PC-3 (cell line): ENCODE results near the gene CEACAM20.
"Not testable (repeated sequence)": the region's sequence is repeated elsewhere in the genome, so short reads cannot be mapped to it uniquely, and the experiment has no call there.

Source experiments
- EZH2 ChIP-seq: fragments of 300-600 bp; sonication (generic); IDR thresholded peaks from one replicate; pipeline ENCODE4 v1.6.1; 2017; ENCODE audit warnings: antibody characterized with exemption, mild to moderate bottlenecking, low read length; ENCODE audit not compliant: unreplicated experiment
- EZH2phosphoT487 ChIP-seq: fragments of 300-600 bp; sonication (generic); IDR thresholded peaks from 2 replicates; pipeline ENCODE4 v1.6.1; 2018; ENCODE audit warnings: mild to moderate bottlenecking, antibody characterized with exemption, low read length, borderline replicate concordance
- TF ChIP-seq, protein P1 (sequence below): fragments of 300-600 bp; sonication (generic); conservative IDR thresholded peaks from 2 replicates; pipeline ENCODE4 v1.5.1; 2017; ENCODE audit warnings: antibody characterized with exemption, low read depth, mild to moderate bottlenecking, low read length

DNA sequence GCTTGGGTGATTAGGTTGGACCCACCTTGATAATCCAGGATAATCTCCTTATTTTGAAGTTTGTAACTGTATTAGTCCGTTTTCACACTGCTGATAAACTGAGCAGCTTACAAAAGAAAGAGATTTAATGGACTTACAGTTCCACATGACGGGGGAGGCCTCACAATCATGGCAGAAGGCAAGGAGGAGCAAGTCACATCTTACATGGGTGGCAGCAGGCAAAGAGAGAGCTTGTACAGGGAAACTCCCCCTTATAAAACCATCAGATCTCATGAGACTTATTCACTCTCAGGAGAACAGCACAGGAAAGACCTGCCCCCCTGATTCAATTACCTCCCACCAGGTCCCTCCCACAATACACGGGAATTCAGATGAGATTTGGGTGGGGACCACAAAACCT is 5.9 kb upstream of the CEACAM20 start:
- TF ChIP-seq, protein P1, sequence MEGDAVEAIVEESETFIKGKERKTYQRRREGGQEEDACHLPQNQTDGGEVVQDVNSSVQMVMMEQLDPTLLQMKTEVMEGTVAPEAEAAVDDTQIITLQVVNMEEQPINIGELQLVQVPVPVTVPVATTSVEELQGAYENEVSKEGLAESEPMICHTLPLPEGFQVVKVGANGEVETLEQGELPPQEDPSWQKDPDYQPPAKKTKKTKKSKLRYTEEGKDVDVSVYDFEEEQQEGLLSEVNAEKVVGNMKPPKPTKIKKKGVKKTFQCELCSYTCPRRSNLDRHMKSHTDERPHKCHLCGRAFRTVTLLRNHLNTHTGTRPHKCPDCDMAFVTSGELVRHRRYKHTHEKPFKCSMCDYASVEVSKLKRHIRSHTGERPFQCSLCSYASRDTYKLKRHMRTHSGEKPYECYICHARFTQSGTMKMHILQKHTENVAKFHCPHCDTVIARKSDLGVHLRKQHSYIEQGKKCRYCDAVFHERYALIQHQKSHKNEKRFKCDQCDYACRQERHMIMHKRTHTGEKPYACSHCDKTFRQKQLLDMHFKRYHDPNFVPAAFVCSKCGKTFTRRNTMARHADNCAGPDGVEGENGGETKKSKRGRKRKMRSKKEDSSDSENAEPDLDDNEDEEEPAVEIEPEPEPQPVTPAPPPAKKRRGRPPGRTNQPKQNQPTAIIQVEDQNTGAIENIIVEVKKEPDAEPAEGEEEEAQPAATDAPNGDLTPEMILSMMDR, result not testable (repeated sequence)
- not testable (repeated sequence) for TF ChIP-seq EZH2, EZH2phosphoT487
